ENCODE data around the gene CREB3L1.

DNA sequence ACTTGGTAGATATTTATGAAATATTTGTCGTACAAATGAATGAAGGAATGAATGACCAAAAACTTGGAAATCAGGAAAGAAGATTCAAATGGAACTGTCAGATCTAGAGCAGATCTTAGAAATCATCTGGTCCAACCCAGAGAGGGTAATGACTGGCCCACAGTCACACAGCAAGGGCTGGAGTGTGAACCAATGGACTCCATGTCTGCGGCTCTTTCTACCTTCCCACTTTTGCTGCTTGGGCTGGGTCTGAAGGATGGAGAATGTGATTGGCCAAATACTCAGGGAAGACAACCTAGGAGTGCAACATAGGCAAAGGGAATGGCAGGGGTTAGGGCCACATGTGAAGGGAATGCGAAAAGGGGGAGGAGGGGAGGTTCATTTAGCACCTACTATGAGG lies 64.0 kb downstream of the CREB3L1 start:
- TF ChIP-seq, protein P1, sequence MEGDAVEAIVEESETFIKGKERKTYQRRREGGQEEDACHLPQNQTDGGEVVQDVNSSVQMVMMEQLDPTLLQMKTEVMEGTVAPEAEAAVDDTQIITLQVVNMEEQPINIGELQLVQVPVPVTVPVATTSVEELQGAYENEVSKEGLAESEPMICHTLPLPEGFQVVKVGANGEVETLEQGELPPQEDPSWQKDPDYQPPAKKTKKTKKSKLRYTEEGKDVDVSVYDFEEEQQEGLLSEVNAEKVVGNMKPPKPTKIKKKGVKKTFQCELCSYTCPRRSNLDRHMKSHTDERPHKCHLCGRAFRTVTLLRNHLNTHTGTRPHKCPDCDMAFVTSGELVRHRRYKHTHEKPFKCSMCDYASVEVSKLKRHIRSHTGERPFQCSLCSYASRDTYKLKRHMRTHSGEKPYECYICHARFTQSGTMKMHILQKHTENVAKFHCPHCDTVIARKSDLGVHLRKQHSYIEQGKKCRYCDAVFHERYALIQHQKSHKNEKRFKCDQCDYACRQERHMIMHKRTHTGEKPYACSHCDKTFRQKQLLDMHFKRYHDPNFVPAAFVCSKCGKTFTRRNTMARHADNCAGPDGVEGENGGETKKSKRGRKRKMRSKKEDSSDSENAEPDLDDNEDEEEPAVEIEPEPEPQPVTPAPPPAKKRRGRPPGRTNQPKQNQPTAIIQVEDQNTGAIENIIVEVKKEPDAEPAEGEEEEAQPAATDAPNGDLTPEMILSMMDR (IDR thresholded peaks at IDR 0.05 in 4 of 5, conservative IDR thresholded peaks at IDR 0.05 in 1 of 5): no peak
- no peak for TF ChIP-seq POLR2A (IDR thresholded peaks at IDR 0.05)

Data from gastrocnemius medialis (tissue), 4 donors.